Spleen (tissue), 11 donors: ENCODE results near the gene ABHD17C. TPM values are rescaled to one million over a fixed set of nuclear protein-coding genes. Genes with fewer than 3 reads are reported as not detected.
A peak's percentile ranks its signal among the peaks of the same experiment; 100 is the strongest.

Source experiments
- DNase-seq: peaks from one replicate; pipeline ENCODE4 v3.0.0-alpha.2; 2020
- H3K27ac ChIP-seq, 8 donors: fragments of 200-600 bp; sonication (generic) in 7 of 8; 1 replicate in 4 of 8; 2 replicates in 4 of 8; pipeline versions ENCODE4 v1.5.0 to v1.8.0; 2016 to 2021; ENCODE audit warnings: inconsistent platforms in 4 of 8, mild to moderate bottlenecking in 4 of 8, moderate library complexity in 1 of 8
- H3K27me3 ChIP-seq, 7 donors: fragments of 200-600 bp; sonication (generic) in 6 of 7; replicated peaks in 1 of 7; 1 replicate in 4 of 7; 2 replicates in 3 of 7; pipeline versions ENCODE4 v1.5.0 to v1.8.0; 2016 to 2021; ENCODE audit warnings: inconsistent platforms in 3 of 7, mild to moderate bottlenecking in 1 of 7
- H3K36me3 ChIP-seq, 6 donors: fragments of 200-600 bp; sonication (generic) in 5 of 6; 1 replicate in 4 of 6; 2 replicates in 2 of 6; pipeline versions ENCODE4 v1.5.0 to v1.8.0; 2016 to 2021; ENCODE audit warnings: inconsistent platforms in 2 of 6
- H3K4me1 ChIP-seq, 6 donors: fragments of 200-600 bp; sonication (generic) in 5 of 6; 1 replicate in 3 of 6; 2 replicates in 3 of 6; pipeline versions ENCODE4 v1.5.0 to v1.8.0; 2016 to 2021; ENCODE audit warnings: inconsistent platforms in 3 of 6
- H3K4me3 ChIP-seq, 8 donors: fragments of 200-600 bp; sonication (generic) in 7 of 8; 1 replicate in 4 of 8; 2 replicates in 4 of 8; pipeline versions ENCODE4 v1.5.0 to v1.8.0; 2016 to 2021; ENCODE audit warnings: inconsistent platforms in 4 of 8, mild to moderate bottlenecking in 4 of 8, moderate library complexity in 2 of 8
- H3K9me3 ChIP-seq, 8 donors: fragments of 200-600 bp; sonication (generic) in 7 of 8; 1 replicate in 4 of 8; 2 replicates in 4 of 8; pipeline versions ENCODE4 v1.5.0 to v1.8.0; 2016 to 2021; ENCODE audit warnings: inconsistent platforms in 4 of 8
- POLR2A ChIP-seq, 3 donors: fragments of 450-650 bp; IDR thresholded peaks; one replicate each; pipeline ENCODE4 v1.5.1; 2017; ENCODE audit warnings: antibody characterized with exemption in 3 of 3, mild to moderate bottlenecking in 1 of 3
- POLR2AphosphoS5 ChIP-seq, 3 donors: sonication (generic); formaldehyde crosslinking; IDR thresholded peaks; one replicate each; pipeline ENCODE4 v1.5.1; 2017; ENCODE audit warnings: antibody characterized with exemption in 3 of 3
- WGBS, 5 donors: extraction: QIAGEN DNeasy Blood & Tissue Kit in 3 of 5; methylation state at CpG; one replicate each; pipeline versions ENCODE4 v1.1.5 to v1.1.7; 2013 to 2018; 5-methylcytosine and 5-hydroxymethylcytosine counted together
- intact Hi-C: fragments of 100-400 bp; cut with DNase I; formaldehyde crosslinking; loops from one replicate; pipeline ENCODE4 v1.15.0; 2023; ENCODE audit warnings: low total_unique reads
- polyA plus RNA-seq, 3 donors: library from polyadenylated mRNA; stranded (reverse); fragments of 200-250 nt; gene quantifications; one replicate each; pipeline ENCODE4 v1.2.1, GENCODE V29; 2013
- total RNA-seq, 7 donors: library from RNA; depleted of rRNA in 3 of 7; stranded (reverse); fragments of >200 nt in 3 of 7; fragmentation: NEBNext Ultra II Directional in 4 of 7; extraction: Animal tissue kit (Norgen Biotek cat#: 25700) in 4 of 7; gene quantifications; one replicate each; pipeline versions ENCODE4 v1.1.0 to v1.2.1, GENCODE V29; 2016 to 2021
- TF ChIP-seq, protein P1 (sequence below), 11 experiments: fragments of 200-600 bp in 7 of 11; fragments of 450-650 bp in 4 of 11; sonication (generic) in 4 of 11; IDR thresholded peaks in 8 of 11; conservative IDR thresholded peaks in 3 of 11; 1 replicate in 7 of 11; 2 replicates in 4 of 11; pipeline versions ENCODE4 v1.4.0 to v1.8.0; 2016 to 2021; ENCODE audit warnings: antibody characterized with exemption in 11 of 11, inconsistent platforms in 4 of 11, mild to moderate bottlenecking in 1 of 11
- donor health status: healthy with polysubstance abuse.
- donor health status: DM: no; HTN: no; CAD: no; lungs with moderate emphysema.
- donor health status: DM: no; HTN: no; CAD: no.
- donor health status: Bipolar disorder and iron deficiency.
- donor health status: healthy.
- donor health status: DM: no; HTN: no; CAD: no.
- donor health status: DM: yes; HTN: yes; CAD: no.

ABHD17C gene
- total and polyA plus RNA-seq, 10 donors, result 4.2 to 17.0 (median 10.9) TPM

- Histone ChIP-seq H3K4me1 (peaks cover 0 to 33% (median 17%) of the 10 kb centered on the region in 6 donors), H3K4me3 (no peak overlapping the region), H3K27me3 (peaks cover 0 to 23% (median 4%) of the 10 kb centered on the region in 7 donors), H3K36me3 (no peaks in the 10 kb centered on the region), H3K27ac (peak overlapping the region in 1 of 8 donors; percentile 18), H3K9me3 (no peaks in the 10 kb centered on the region)
- no peak for DNase-seq
- intact Hi-C loops, result loop anchor here (10.0 kb wide), 1 partner anchor 79 kb away; the partner anchor contains the start of gene ABHD17C
- TF ChIP-seq, protein P1, sequence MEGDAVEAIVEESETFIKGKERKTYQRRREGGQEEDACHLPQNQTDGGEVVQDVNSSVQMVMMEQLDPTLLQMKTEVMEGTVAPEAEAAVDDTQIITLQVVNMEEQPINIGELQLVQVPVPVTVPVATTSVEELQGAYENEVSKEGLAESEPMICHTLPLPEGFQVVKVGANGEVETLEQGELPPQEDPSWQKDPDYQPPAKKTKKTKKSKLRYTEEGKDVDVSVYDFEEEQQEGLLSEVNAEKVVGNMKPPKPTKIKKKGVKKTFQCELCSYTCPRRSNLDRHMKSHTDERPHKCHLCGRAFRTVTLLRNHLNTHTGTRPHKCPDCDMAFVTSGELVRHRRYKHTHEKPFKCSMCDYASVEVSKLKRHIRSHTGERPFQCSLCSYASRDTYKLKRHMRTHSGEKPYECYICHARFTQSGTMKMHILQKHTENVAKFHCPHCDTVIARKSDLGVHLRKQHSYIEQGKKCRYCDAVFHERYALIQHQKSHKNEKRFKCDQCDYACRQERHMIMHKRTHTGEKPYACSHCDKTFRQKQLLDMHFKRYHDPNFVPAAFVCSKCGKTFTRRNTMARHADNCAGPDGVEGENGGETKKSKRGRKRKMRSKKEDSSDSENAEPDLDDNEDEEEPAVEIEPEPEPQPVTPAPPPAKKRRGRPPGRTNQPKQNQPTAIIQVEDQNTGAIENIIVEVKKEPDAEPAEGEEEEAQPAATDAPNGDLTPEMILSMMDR (IDR thresholded peaks at IDR 0.05 in 8 of 11, conservative IDR thresholded peaks at IDR 0.05 in 3 of 11), result no peak
- no peak for TF ChIP-seq POLR2AphosphoS5 (IDR thresholded peaks at IDR 0.05)
- TF ChIP-seq POLR2A (IDR thresholded peaks at IDR 0.05), result no peak
- 73 to 86% (median 77%) methylated on average over 5 of the region's 5 CpGs for WGBS, 5 donors
These were observed 78.8 kb downstream of the ABHD17C start for GRCh38 chr15:80773792-80774352.

DNA sequence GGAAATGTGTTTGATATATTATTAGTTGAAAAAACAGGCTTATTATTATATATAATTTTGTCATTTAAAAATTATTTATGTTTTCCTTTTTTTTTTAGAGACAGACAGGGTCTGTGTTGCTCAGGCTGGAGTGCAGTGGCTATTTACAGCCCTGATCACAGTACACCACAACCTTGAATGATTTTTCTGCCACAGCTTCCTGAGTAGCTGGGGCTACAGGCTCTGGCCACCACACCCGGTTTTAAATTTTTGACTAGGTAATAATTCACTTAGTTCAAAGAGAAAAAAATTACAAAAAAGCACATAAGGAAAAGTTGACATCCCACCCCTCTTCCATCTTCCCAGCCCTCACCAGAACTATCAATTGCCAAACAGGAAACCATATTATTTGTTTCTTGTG, 79.4 kb downstream of the ABHD17C start:
- TF ChIP-seq, protein P1 (IDR thresholded peaks at IDR 0.05 in 8 of 11, conservative IDR thresholded peaks at IDR 0.05 in 3 of 11), result no peak
- TF ChIP-seq POLR2AphosphoS5 (IDR thresholded peaks at IDR 0.05) (no peak), POLR2A (IDR thresholded peaks at IDR 0.05) (no peak)
- H3K4me3 ChIP-seq, result no peak overlapping the region
- peaks cover 0 to 29% (median 10%) of the 10 kb centered on the region in 7 donors for H3K27me3 ChIP-seq
- WGBS, 5 donors, result 6 to 26% (median 14%) methylated on average over 1 of the region's 1 CpG
- H3K36me3 ChIP-seq, result no peaks in the 10 kb centered on the region
- H3K9me3 ChIP-seq, result no peaks in the 10 kb centered on the region
- H3K4me1 ChIP-seq, result peaks cover 1 to 39% (median 23%) of the 10 kb centered on the region in 6 donors
- intact Hi-C loops, result loop anchor here (10.0 kb wide), 1 partner anchor 80 kb away; the partner anchor contains the start of gene ABHD17C
- peak overlapping the region in 2 of 8 donors; percentile 18 to 56 for H3K27ac ChIP-seq
- DNase-seq, result no peak

GRCh38 chr15:80775338-80775737, 80.2 kb downstream of the ABHD17C start:
- H3K27me3 ChIP-seq, result peaks cover 0 to 37% (median 18%) of the 10 kb centered on the region in 7 donors
- no peak overlapping the region for H3K27ac ChIP-seq
- TF ChIP-seq POLR2A (IDR thresholded peaks at IDR 0.05) (no peak), POLR2AphosphoS5 (IDR thresholded peaks at IDR 0.05) (no peak)
- TF ChIP-seq, protein P1 (IDR thresholded peaks at IDR 0.05 in 8 of 11, conservative IDR thresholded peaks at IDR 0.05 in 3 of 11), result no peak
- 91 to 95% (median 94%) methylated on average over 3 of the region's 3 CpGs for WGBS, 5 donors
- intact Hi-C loops, result loop anchor here (10.0 kb wide), 1 partner anchor 81 kb away; the partner anchor contains the start of gene ABHD17C
- DNase-seq, result no peak
- H3K4me3 ChIP-seq, result no peak overlapping the region
- H3K36me3 ChIP-seq, result no peaks in the 10 kb centered on the region
- peaks cover 10 to 48% (median 31%) of the 10 kb centered on the region in 6 donors for H3K4me1 ChIP-seq
- no peaks in the 10 kb centered on the region for H3K9me3 ChIP-seq

- Histone ChIP-seq H3K4me1 (peaks cover 16 to 56% (median 37%) of the 10 kb centered on the region in 6 donors), H3K36me3 (no peaks in the 10 kb centered on the region), H3K9me3 (no peaks in the 10 kb centered on the region), H3K4me3 (no peak overlapping the region), H3K27me3 (peaks cover 0 to 49% (median 25%) of the 10 kb centered on the region in 7 donors), H3K27ac (peak overlapping the region in 7 of 8 donors; percentile 29 to 59 (median 49))
- intact Hi-C loops, result loop anchor here (2.0 to 10.0 kb wide), 2 partner anchors 82 to 320 kb away; partner anchors contain the start of gene ABHD17C
- WGBS, 5 donors, result 30 to 37% (median 32%) methylated on average over 5 of the region's 5 CpGs
- TF ChIP-seq POLR2AphosphoS5 (IDR thresholded peaks at IDR 0.05) (no peak), POLR2A (IDR thresholded peaks at IDR 0.05) (no peak)
- TF ChIP-seq, protein P1 (IDR thresholded peaks at IDR 0.05 in 8 of 11, conservative IDR thresholded peaks at IDR 0.05 in 3 of 11), result peak; percentile 44 to 87 (median 73)
- DNase-seq, result peak; percentile 77
These were observed 81.4 kb downstream of the ABHD17C start for GRCh38 chr15:80776420-80777045.
